GM12892 (cell line): ENCODE data around the gene PRSS33.

ENCODE experiments used
- DNase-seq: peaks from one replicate; pipeline ENCODE4 v3.0.0; 2011; ENCODE audit not compliant: insufficient read length
- FAIRE-seq: peaks from 2 replicates; lab custom pipeline; 2011; peaks lifted over from hg19 to GRCh38; lab: Jason Lieb, UNC
- POLR2A ChIP-seq: IDR thresholded peaks from 2 replicates; pipeline ENCODE4 v1.6.1; 2011; ENCODE audit warnings: low read depth, low read length, control low read depth
- POLR2AphosphoS5 ChIP-seq: IDR thresholded peaks from 2 replicates; pipeline ENCODE4 v1.6.1; 2011; ENCODE audit warnings: low read depth, low read length, control low read depth
- TAF1 ChIP-seq: IDR thresholded peaks from 2 replicates; pipeline ENCODE4 v1.6.1; 2011; ENCODE audit warnings: low read depth, mild to moderate bottlenecking, control low read depth, low read length, borderline replicate concordance

Gene PRSS33

DNA sequence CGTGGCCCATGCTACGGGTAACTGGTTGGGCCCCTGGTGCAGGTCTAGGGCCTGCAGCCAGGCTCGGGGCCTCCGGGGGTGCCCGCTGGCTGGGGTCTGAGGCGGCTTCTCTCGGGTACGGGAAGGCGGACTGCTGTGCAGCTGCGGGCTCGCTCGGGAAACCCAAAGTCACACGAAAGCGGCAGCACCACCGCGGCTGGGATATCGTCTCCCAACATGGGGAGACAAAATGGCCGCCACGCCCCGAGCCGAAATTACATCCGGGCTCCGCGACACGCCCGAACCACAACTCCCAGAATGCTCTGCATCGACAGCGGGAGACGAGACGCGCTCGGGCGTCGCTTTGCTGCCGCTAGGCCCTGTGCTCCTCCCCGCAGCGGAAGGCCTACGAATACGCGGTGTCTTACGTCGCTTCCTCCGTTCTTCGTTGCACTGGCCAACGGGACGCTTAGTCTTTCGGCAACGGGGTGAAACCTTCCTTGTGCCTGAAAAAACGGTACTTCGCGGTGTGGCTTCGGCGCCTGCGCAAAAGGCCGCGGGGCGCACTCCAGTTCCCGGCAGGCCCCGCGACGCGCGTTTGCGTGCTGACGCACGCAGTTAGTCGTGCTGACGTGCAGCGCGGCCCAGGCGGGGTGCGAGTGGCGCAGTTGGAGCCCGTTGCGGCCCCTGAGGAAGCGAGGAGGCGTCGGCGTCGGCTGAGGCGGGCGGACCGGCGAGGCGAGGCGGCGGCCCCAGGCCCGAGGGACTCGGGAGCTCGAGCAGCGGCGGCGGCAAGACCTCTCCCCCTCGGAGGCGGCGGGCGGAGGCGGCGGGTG lies 35.1 kb downstream of the PRSS33 start, which contains the start of gene SRRM2:
SRRM2 (plus strand) TSS at position 604 of the 815 bp plus-strand sequence. CDS start 3,727 bp downstream, outside the sequence.
- DNase-seq = peak; percentile 94
- peak; percentile 80 for TF ChIP-seq TAF1
- peak; percentile 93 for TF ChIP-seq POLR2A
- peak; percentile 72; the same call in 1 of the 2 replicates for TF ChIP-seq POLR2AphosphoS5
- peak; percentile 97 for FAIRE-seq

DNA sequence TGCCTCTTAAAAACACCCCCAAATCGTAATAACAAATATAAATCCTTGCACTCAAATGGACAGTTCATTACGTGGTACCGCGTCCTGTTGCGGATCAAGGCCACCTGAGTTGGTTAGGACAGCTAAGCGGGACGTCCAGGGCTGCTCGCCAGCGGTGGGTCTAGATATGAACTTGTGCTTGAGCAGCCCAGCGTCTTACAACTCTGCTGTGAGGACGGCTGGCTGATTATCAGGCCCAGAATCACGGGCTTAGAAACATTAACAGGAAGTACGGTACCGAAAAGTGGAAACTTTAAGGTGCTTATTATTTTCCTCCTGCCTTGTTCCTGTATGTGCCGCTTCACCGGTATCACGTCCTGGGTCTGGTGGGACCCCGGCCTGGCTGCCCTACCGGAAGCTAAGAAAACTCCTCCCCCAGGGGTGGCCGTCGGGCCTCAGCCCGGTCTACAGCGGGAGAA lies 35.8 kb downstream of the PRSS33 start:
- no peak for FAIRE-seq
- TF ChIP-seq POLR2AphosphoS5 = no peak; the same call in 1 of the 2 replicates
- TF ChIP-seq POLR2A = peak; percentile 36; the same call in 1 of the 2 replicates
- DNase-seq = peak; percentile 89

DNA sequence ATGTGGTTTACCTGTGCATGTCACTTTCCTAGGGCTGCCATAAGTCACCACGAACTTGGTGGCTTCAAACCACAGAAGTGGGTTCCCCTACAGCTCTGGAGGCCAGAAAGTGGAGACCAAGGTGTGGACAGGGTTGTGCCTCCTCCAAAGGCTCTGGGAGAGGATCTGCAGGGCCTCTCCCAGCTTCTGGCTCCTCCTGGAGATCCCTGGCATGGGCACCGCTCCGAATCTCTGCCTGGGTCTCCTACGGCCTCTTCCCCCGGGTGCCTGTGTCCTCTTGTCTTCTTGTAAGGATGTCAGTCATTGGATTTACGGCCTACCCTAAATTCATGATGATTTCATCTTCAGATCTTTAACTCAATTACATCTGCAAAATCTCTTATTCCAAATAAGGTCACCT lies 37.4 kb downstream of the PRSS33 start:
- no peak for DNase-seq
- TF ChIP-seq TAF1 (no peak), POLR2AphosphoS5 (no peak), POLR2A (no peak)
- FAIRE-seq = no peak

DNA sequence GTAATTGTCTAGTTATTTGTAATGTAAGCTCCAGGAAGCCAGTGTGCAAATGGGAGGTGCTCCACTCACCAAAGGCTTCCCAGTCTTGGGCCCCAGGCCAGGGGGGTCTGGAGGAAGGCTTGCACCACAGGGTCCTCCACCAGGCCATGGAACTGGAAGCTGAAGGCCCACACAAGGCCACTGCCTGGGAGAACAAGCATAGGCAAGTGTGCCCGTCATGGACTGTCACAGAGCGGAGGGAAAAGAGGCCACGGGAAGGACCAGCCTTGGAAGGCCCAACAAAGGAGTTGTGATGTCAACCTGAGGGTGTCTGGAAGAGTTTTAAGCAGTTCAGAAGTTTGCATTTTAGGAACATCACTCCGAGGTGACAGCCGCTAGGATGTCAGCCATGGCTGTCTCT lies 37.9 kb downstream of the PRSS33 start:
- TF ChIP-seq POLR2AphosphoS5 (no peak), POLR2A (no peak), TAF1 (no peak)
- no peak for FAIRE-seq
- no peak for DNase-seq

DNA sequence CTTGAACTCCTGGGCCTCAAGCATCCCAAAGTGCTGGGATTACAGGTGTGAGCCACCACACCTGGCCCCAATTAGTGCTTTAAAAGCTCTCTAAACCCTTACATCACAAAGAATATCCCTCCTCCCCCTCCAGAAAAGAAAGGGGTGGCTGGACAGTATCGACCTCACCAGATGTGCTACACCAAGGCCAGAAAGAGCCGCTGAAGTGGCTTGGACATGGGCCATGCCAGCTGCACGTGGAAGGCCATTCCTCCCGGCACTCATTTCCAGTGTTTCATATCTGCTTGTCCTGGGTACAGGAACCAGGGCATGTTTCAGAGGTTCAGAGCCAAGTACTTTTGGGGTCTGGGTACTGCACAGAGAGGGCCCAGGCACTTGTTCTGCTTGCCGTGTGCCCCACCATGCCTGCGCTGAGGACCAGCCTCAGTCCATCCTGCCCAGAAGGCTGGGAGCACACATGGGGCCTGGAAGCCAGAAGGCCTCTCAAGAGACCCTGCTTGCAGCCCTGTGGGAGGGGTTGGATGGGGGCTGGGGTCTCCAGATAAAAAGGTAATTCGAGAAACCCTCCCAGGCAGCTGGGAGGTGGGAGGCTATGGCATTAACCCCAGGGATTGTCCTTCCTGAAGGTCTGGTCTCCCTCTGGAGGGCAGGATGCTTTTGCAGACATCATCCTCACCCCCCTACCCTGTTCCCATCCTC lies 38.5 kb downstream of the PRSS33 start:
- TF ChIP-seq POLR2A (no peak), TAF1 (no peak), POLR2AphosphoS5 (no peak)
- no peak for FAIRE-seq
- DNase-seq = no peak

DNA sequence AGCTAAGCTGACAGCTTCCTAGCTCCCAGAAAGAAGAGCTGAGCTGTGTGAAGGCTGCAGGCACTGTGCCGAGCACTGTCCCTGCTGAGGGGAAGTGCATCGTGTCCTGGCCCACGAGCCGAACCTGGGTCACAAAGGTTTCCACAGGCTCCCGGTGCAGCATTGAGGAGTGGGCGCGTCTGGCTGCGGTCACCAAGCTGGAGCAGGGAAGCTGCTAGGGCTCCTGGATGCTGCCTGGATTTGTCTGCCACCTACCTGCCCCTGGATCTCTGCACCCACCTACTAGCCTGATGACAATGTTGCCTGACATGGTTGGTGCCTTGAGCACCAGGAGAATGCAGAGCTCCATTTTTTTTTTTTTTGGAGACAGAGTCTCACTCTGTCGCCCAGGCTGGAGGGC lies 41.4 kb downstream of the PRSS33 start:
- no peak for FAIRE-seq
- DNase-seq = no peak
- TF ChIP-seq POLR2AphosphoS5 = no peak
- no peak for TF ChIP-seq POLR2A
- TF ChIP-seq TAF1 = no peak

DNA sequence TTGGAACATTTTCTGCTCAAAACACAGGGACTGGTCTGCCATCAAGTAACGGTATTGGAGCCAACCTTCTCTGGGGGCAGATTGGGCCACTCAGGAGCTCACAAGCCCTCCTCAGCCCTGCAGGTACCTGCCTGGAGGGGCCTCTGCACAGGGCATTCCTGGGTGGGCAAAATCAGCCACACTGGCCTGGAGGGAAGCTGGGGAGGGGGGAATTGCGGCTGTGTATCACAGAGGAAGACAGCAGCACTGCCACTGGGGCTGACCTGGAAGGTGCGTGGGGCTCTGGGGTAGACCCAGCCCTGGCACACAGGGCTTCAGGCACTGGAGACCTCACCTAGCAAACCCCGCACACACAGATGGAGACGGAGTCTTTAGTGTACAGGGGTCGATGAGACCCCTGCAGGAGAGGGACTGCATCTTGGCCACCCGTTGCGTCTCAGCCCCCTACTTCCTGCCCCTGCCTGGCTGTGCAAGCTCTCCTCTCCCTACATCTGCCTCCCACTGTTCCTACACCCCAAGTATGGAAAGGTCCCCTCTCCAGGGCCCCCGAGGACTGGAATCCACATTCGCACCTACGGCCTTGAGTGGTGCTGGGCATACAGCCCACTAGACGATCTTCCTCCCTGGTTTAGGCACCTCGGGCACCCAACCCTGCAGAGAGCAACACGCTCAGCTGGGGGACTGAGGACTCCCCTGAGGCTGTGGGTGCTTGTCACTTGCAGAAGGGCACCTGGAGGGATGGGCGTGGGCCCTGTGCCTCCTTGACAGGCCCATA lies 42.1 kb downstream of the PRSS33 start:
- TF ChIP-seq TAF1 (no peak), POLR2A (no peak), POLR2AphosphoS5 (no peak)
- DNase-seq (no peak), FAIRE-seq (no peak)

DNA sequence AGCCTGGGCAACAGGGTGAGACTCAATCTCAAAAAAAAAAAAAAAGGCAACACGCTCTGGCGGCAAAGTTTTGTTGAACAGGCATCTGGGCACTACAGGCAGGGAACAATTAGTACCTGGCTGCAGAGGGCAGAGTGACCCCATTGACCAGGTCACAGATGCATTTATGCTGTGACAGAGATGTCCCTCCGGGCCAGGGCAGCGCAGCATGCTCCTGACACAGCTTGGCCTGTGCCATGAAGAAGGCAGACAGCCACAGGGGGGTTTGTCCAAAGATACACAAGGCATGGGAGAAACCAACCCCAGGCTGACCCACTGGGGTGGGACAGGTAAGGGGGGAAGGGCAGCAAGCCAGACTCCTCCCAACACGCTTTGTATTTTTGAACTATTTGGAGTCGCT lies 42.6 kb downstream of the PRSS33 start:
- FAIRE-seq (no peak), DNase-seq (no peak)
- TF ChIP-seq TAF1 (no peak), POLR2A (no peak), POLR2AphosphoS5 (no peak)

DNA sequence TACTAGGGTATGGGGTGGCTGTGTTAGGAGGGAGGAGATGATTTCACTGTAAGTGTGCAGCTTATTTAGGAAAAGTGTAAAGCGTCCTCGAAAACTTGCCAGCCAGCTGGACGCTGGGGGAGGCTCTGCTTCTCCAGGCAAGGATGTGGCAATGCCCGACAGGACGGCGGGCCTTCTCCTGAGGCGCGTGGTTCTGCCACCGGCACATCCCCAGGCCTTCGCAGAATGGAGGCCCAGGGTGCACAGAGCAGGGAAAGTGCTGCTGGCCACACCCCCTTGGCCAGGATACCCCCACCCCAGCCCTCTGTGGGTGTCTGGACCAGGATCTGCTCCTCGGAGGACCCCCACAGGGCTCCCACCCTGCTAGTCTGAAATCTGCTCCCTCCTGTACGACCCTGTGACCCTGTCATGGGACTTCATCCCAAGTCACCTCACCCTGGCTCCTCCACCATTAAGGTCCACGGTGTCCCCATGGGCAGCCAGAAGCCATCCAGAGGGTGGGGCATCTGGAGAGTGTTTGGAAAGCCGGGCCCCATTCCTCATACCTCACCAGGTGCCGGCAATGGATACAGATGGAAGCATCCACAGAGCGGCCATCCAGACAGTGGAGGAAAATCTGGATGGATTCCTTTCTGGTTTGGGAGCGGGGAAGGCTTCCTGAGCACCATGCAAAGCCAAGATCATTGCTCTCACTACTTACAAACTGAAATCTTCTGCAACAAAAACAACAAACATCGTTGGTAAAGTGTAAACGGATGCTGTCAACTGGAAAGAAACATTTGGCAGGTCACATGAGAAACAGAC lies 44.2 kb downstream of the PRSS33 start:
- TF ChIP-seq TAF1 (no peak), POLR2AphosphoS5 (no peak), POLR2A (no peak)
- no peak for DNase-seq
- FAIRE-seq = no peak

DNA sequence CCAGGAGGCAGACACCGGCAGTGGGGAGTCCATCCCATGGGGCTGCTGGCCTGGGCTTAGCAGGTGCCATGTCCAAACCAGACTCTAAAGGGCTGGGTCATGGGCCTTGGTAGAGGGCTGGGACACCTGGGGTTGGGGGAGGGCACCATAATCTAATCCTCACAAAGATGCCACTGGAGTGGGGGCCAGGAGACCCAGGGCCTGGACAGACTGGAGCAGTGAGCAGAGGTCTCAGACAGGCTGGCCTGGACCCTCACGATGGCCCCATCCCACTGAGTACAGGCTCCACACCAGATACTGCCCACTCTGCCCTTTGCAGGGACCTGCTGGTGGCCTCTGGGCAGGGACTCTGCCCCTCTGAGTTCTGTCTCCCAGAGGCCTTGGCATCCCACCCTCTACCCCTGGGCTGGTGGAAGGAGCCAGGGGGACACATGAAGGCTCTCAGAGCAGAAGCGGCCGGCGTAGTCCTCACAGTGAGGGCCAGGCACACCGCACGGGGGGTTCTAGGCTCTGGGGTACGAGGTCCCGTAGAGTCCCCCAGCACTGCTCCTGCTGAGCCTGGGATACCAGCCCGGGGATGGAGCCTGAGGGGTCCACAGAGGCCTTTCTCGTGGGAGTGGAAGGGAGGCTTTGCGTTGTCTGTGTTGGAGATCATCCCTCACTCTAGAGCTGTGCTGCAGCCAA lies 44.9 kb downstream of the PRSS33 start:
- DNase-seq = no peak
- no peak for FAIRE-seq
- no peak for TF ChIP-seq POLR2A
- no peak for TF ChIP-seq TAF1
- no peak for TF ChIP-seq POLR2AphosphoS5
